Measurements from ENCODE around the gene TECRL. TPM values are rescaled to one million over a fixed set of nuclear protein-coding genes. Genes with fewer than 3 reads are reported as not detected.

Gene TECRL
- total RNA-seq, 4 donors from 2014 or later: not detected

GRCh38 chr4:64353904-64354303, 55.3 kb downstream of the TECRL start:
- intact Hi-C loops (cut with DNase I; ENCODE audit: low total_unique reads): no loop called here
- no peak for DNase-seq (ENCODE audit: low spot score in 2 of 2)
- no peak for TF ChIP-seq CTCF (IDR thresholded peaks at IDR 0.05)
- no peak for TF ChIP-seq POLR2A (IDR thresholded peaks at IDR 0.05)
- no peak overlapping the region for H3K4me3 ChIP-seq (ENCODE audit: low read depth, poor library complexity, severe bottlenecking)
- WGBS, 2 donors: 65 to 76% methylated on average over 2 of the region's 2 CpGs

- intact Hi-C loops (cut with DNase I; ENCODE audit: low total_unique reads): no loop called here
- 47 to 60% methylated on average over 3 of the region's 3 CpGs for whole genome bisulfite sequencing, 2 donors
Measured at GRCh38 chr4:64341711-64342110, 67.5 kb downstream of the TECRL start.

DNA sequence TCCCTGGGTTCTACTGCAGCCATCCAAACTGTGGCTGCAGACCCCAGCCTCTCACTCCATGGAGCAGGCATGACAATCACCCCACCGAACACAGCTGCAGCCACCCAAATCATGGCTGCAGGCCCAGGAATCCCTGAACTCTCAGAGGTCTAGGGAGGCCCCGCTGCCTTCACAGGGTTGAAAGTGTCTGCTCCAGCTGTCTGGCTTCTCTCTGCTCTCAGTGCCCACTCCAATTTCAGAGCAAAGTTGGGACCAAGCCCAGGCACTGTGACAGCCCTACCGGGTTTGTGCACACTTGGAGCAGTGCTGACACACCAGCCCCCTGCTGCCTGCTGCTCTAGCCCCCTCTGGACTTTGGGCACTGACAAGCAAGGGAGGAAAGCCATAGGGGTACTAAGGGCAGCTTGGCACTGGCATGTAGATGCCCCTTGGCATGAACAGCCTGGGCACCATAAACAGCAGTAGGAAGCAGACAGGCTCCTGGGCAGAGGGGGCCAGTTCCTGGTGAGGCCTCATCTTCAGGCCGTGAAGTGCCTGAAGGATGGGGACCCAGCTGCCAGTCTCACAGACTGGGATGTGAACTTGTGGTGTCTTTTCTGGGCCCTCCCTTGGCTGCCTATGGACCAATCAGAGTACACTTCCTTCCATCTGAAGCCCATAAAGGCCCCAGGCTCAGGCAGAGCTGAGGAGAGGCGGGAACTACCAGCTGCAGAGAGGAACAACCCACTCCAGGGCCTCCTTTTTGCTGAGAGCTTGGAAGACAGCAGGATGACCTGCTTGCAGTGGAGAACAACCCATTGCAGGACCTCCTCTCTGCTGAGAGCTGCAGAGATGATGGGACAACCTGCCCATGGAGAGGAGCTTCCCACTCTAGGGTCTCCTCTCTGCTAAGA, 68.8 kb downstream of the TECRL start:
- TF ChIP-seq CTCF (IDR thresholded peaks at IDR 0.05) (no peak), POLR2A (IDR thresholded peaks at IDR 0.05) (no peak)
- 67 to 75% methylated on average over 4 to 5 of the region's 5 CpGs for WGBS, 2 donors
- intact Hi-C loops (cut with DNase I; ENCODE audit: low total_unique reads): no loop called here

More at GRCh38 chr4:64341711-64342110, 67.5 kb downstream of the TECRL start:
- no peak overlapping the region for H3K4me3 ChIP-seq (ENCODE audit: low read depth, poor library complexity, severe bottlenecking)
- DNase-seq (ENCODE audit: low spot score in 2 of 2): no peak
- no peak for TF ChIP-seq POLR2A (IDR thresholded peaks at IDR 0.05)
- TF ChIP-seq CTCF (IDR thresholded peaks at IDR 0.05): no peak

GRCh38 chr4:64334964-64335363, 74.3 kb downstream of the TECRL start:
- TF ChIP-seq POLR2A (IDR thresholded peaks at IDR 0.05): no peak
- no peak for TF ChIP-seq CTCF (IDR thresholded peaks at IDR 0.05)
- WGBS, 2 donors: 89 to 90% methylated on average over 2 of the region's 2 CpGs
- DNase-seq (ENCODE audit: low spot score in 2 of 2): no peak
- no peak overlapping the region for H3K4me3 ChIP-seq (ENCODE audit: low read depth, poor library complexity, severe bottlenecking)
- intact Hi-C loops (cut with DNase I; ENCODE audit: low total_unique reads): no loop called here

More for the DNA sequence above, 68.8 kb downstream of the TECRL start:
- H3K4me3 ChIP-seq (ENCODE audit: low read depth, poor library complexity, severe bottlenecking): no peak overlapping the region
- DNase-seq (ENCODE audit: low spot score in 2 of 2): no peak

DNA sequence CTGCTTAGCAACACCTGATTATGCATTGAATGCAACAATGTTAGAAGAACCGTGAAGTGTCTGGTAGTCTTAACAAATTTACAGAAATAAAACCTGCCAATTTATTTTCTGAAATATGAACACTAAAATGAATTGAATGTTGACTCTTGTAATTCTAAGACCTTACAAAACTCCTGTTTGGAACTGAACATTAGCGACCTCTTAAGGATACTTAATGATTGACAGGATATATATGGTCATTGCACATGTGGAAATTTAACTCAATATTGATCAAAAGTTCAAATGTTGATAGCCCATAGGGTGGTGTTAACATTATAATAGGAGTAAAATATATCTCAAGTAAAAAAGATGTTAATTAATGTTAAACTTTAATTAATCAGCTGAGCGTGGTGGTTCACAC, 79.1 kb downstream of the TECRL start:
- no peak for TF ChIP-seq CTCF (IDR thresholded peaks at IDR 0.05)
- no peak for TF ChIP-seq POLR2A (IDR thresholded peaks at IDR 0.05)
- WGBS, 2 donors: 58 to 64% methylated on average over 3 of the region's 3 CpGs
- no peak for DNase-seq (ENCODE audit: low spot score in 2 of 2)
- intact Hi-C loops (cut with DNase I; ENCODE audit: low total_unique reads): no loop called here
- no peak overlapping the region for H3K4me3 ChIP-seq (ENCODE audit: low read depth, poor library complexity, severe bottlenecking)

Data from lower leg skin (tissue), 4 donors.